Activated CD4-positive, alpha-beta T cell treated with anti-CD3 and anti-CD28 coated beads for 48 hours (primary cell): ENCODE measurements around the gene MYO1D.
A peak's percentile ranks its signal among the peaks of the same experiment; 100 is the strongest.
"Not testable (repeated sequence)": the region's sequence is repeated elsewhere in the genome, so short reads cannot be mapped to it uniquely, and the experiment has no call there.

Experiments used
- DNase-seq: peaks from one replicate; pipeline ENCODE4 v3.0.0-alpha.2; 2020

Gene MYO1D

DNA sequence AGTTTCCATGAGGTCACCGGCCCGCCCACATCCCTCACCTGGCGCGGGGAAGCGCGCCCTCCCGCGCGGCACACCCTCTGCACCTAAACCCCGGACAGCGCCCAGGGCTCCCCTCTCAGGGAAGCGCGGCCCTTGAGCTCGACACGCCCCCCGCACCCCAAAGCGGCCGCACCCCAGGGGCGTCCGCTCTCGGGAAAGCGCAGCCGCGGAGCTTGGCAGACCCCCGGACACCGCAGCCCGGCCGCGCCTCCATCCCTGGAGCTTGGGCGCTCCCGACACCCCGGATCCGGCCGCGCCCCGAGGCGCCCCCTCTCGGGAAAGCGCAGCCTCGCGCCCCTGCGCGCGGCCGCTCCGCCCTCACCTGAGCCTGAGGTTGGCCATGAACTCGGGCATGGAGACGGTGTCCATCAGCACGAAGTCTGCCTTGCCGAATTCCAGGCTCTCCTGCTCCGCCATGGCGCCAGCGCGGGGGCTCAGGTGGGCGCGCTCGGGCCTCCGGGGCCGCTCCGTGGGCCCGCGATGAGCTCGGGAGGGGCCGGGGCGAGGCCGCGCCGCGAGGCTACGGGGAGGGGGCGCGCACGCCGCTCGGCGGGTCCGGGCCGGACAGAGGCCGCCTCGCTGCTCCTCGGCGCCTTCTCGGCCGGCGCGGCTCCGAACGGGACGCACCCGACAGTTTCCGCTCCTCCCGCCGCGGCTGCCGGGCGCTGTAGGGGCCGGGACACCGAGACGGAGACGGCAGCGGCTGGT is at the start of gene MYO1D:
Gene MYO1D (minus strand): TSS at position 708 of the 747 bp plus-strand sequence. CDS start 252 bp downstream, at position 456.
- peak; percentile 85 for DNase-seq

DNA sequence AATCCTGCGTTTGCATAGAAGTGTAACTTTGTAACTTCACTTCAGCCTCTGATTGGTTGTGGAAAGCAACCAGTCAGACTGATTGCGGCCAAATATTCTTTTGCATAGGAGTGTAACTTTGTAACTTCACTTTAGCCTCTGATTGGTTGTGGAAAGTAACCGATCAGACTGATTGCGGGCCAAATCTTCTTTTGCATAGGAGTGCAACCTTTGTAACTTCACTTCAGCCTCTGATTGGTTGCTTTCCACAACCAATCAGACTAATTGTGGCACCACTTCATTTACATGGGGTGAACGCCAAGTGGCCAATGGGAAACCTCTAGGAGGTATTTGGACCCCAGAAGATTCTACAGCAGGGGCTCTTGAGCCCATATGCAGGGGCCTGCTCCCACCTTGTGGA is 49.3 kb upstream of the MYO1D start:
- DNase-seq, result no peak

DNA sequence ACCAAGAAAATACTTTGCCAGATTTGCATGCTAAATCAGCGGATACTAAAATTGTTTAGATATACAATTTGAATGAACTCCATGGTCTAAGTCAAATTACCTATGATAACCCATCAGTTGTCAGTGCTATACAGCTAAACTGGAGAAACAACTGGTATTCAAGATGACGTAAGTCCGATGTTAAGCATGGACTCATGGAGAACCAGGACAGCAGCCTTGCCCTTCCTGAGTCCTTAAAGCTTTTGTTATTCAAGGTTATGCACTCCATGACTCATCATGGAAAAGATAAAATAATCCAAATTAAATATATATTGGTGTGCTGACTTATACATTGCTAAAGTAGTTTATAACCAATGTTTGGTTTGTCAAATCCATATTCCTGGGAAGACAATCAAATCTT is 47.0 kb upstream of the MYO1D start:
- DNase-seq, result not testable (repeated sequence)

DNA sequence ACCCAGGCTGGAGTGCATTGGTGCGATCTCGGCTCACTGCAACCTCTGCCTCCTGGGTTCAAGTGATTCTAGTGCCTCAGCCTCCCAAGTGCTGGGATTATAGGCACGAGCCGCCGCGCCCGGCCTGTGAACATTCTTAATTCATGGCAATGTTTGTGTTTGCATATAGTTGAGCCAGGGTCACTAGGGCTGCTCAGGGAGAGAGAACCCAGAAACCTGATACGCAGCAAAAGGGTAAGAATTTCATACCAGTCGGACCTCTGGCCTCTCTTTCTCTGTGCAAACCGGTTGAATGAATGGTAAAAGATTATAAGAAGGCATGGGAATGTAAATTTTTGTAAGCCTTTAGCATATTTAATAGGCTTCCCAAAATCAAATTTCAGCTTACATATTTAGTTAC is 44.1 kb upstream of the MYO1D start:
- no peak for DNase-seq

DNA sequence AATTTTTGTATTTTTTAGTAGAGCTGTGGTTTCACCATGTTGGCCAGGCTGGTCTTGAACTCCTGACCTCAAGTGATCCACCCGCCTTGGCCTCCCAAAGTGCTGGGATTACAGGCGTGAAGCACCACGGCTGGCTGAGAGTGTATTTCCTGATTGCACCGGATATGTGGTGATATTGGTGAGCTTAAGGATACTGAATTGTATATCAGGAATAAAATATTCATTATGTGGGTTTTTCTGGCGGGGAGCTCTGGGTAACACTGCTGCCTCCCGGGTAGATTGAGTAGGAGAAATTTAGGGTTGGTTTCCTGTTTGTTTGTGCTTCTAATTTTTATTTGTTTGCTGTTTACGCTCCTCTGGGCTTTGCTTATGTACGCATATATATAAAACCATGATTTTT is 43.4 kb upstream of the MYO1D start:
- no peak for DNase-seq

DNA sequence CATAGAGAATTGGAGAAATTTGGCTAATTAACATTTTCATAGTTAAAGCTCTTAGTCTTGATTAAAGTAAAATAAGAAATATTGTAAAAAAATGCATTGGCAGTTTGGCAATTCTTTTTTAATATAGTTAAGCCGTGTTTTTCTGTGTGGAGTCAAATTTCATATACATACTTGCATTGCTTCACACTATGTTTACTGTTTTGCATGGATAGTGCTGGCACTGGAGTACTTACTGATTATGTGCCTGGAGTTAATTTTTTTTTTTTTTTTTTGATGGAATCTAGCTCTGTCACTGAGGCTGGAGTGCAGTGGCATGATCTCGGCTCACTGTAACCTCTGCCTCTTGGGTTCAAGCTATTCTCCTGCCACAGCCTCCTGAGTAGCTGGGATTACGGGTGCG is 43.0 kb upstream of the MYO1D start:
- not testable (repeated sequence) for DNase-seq

DNA sequence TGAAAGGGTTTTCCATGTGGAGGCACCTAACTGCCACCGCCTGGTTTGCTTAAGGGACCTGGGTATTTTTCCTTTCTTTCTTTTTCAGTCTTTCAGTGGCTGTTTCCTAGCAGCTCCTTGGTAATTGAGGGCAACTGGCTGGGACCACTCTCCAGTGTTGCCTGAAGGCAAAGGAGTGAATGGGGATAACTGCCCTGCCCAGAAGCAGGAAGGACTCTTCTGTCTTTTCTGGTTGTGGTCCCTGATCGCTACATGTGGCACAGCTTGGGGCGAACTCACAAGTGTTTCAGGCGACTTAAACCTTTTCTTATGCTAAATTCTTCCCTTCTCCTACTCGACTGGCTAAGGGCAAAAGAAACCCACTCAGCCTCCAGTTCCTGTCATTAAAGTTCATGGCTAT is 40.9 kb upstream of the MYO1D start:
- no peak for DNase-seq

DNA sequence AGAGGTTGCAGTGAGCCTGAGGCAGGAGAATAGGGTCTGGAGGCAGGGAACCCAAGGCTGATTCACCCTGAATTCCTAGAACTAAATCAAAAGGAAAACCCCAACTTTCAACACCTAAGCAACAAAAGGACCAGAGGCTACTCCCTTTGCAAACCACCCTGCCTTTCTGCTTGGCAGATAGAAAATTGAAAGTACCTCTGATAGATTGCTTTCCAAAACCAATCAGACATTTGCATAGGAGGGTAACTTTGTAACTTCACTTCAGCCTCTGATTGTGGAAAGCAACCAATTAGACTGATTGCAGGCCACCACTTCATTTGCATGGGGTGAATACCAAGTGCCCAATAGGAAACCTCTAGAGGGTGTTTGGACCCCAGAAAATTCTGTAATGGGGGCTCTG is 40.2 kb upstream of the MYO1D start:
- DNase-seq, result no peak

DNA sequence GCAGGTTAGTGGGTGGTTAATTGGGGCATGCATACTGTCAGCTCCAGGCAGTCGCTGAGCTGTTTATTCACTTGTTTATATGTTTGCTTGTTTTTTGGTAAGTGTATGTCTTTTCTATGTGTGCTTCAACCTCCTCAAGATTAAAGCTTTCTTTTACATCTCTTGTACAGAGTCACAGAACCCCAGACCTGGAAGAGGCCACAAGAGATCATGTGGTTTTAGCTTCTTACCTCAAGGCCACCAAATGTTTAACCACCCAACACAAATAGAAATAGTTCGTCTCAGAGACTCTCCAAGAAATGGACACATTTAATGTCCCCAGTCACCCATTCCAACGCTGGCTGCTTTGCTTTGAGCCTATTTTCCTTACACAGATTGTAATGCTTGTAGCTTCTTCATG is 39.2 kb upstream of the MYO1D start:
- no peak for DNase-seq

DNA sequence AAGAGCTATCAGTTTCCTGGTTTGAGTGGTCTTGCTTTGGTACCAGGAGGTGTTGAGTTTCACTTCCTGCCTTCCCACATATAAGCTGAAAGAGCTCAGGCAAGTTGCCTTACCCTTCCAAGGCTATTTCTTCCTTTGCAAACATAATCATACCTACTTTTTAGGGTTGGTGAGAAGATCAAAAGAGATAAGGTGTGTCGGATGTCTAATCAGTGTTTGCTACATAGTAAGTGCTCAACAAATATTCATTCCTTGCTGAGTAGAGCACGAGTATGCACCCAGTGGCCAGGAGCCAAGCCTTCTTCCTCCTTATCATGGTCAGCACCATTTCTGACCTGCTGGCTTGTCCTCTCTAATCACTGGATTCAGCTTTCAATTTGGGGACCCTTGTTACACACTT is 38.3 kb upstream of the MYO1D start:
- no peak for DNase-seq

DNA sequence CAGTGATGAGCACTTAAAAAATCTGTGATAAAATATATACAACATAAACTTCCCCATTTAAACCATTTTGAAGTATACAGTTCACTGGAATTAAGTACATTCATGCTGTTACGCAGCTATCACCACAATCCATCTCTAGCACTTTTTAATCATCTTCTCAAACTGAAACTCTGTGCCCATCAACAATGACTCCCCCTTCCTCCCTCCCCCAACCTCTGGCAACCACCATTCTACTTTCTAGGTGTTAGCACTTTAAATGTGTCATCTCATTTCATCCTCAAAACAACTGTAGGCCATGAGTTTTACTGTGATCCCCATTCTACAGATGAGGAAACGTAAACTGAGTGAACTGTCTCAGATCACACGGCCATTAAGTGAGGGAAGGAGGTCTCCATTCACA is 37.3 kb upstream of the MYO1D start:
- DNase-seq, result peak; percentile 49

DNA sequence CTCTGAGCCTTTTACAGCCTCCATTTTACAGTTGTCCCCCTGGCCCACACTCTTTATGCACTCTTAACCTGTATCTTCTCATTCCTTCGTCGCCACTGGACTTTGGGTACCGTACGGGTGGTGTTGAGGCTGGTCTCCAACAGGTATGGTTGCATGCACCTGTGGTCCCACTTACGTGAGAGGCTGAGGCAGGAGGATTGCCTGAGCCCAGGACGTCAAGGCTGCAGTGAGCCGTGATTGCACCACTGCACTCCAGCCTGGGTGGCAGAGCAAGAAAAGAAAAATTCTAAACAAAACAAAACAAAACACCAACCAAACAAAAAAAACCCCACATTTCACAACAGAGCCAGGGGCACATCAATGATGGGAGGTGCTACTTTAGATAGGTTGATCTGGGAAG is 36.7 kb upstream of the MYO1D start:
- no peak for DNase-seq

DNA sequence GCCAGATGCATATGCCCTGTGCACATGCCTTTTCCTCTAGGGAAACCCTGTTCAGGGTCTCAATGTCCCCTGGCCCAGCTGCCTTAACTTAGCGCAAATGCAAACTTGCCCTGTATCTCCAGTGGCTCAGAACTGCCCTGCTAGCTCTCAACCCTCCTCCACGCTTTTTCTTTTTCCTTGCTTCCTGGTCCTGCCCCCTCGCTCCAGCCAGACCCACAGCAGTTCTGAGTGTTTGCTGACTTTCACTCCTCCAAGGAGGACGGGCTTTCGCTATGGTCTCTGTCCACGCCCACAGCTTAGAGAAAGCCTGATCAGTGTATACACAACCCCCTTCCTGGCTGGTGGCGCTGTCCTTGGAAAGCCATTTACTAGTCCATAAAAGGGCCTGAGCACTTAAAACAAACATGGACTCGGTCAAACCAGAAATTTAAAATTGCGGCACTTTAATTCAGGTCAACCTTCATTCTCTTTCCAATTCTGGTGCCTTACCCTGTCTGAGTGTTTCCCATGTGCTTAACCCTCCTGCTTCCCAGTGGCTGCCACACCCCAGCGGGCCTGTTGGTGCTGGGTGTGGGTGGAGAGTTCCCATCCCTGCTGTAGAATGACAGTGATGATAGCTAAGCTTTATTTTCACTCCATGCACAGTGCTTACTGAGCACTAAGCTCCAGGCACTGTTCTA is 35.4 kb upstream of the MYO1D start:
- DNase-seq, result no peak

DNA sequence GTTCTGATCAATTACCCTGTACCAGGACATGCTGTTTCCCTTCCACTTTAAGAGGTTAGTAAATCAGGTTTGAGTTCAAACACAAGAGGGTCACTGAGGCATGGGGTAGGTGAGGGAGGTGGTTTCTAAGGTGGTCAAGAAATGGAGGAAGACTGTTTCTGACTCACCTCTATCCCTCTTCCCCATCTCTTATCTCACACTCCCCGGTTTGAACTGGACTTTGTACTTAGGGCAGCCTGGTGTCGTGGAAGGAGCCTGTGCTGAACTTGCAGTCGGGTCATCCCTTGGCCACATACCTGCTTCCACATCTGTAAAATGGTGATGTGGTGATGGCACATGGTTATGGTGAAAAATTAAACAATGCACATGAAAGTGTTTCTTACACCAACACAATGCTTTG is 33.8 kb upstream of the MYO1D start:
- DNase-seq, result no peak

DNA sequence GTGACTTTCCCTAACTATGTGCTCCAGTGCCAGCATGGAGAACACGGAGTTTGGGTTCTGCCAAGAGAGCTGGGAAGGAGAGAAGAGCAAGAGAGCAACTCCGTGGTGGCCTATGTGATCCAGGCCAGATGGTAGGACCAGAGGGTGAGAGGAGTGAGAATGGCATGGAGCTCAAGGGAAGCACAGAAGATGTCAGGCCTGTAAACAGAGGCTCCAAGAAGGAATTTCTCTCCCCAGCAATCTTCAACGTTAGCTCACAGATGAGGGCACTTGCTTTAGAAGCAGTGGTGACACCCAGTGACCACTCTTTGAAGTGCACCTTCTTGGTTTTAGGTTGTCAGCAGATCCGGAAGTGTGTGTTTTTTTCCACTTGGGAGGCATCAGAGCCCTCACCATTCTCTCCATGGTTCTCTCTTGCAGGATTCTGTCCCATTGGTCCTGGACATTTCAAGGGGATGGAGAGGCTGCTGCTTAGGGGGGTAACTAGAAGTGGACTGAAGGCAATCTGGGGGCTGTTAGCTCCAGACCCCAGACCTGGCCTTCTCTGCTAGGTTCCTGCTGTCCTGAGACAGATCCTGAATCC is 33.0 kb upstream of the MYO1D start:
- DNase-seq, result peak; percentile 73

DNA sequence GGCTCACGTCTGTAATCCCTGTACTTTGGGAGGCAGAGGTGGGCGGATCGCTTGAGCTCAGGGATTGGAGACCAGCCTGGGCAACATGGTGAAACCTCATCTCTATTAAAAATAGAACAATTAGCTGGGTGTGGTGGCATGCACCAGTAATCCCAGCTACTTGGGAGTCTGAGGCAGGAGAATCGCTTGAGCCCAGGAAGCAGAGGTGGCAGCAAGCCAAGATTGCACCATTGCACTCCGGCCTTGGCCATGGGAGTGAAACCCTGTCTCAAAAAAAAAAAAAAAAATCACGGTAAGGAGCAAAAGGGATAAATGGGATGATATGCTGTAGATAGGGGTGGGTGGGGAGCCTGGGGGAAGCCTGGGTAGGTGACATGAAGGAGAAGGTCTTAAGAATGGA is 30.7 kb upstream of the MYO1D start:
- no peak for DNase-seq

DNA sequence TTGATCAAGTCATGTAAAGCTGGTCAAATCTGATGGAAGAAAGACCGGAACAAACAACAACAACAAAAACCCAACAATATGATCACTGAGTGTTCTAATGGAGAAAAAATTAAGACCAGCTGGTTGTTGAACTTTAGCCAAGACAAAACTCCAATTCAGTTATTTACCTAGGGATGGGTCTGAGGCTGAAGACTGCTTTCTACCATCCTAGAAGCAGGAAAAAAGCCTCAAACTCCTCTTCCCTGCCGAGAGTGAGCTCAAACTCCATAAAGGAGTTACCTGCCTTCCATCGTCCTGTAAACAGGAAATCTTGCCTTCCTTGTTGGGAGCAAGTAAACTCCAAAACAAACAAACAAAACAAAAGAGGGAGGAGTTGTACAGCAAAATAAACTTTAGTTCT is 28.0 kb upstream of the MYO1D start:
- no peak for DNase-seq

DNA sequence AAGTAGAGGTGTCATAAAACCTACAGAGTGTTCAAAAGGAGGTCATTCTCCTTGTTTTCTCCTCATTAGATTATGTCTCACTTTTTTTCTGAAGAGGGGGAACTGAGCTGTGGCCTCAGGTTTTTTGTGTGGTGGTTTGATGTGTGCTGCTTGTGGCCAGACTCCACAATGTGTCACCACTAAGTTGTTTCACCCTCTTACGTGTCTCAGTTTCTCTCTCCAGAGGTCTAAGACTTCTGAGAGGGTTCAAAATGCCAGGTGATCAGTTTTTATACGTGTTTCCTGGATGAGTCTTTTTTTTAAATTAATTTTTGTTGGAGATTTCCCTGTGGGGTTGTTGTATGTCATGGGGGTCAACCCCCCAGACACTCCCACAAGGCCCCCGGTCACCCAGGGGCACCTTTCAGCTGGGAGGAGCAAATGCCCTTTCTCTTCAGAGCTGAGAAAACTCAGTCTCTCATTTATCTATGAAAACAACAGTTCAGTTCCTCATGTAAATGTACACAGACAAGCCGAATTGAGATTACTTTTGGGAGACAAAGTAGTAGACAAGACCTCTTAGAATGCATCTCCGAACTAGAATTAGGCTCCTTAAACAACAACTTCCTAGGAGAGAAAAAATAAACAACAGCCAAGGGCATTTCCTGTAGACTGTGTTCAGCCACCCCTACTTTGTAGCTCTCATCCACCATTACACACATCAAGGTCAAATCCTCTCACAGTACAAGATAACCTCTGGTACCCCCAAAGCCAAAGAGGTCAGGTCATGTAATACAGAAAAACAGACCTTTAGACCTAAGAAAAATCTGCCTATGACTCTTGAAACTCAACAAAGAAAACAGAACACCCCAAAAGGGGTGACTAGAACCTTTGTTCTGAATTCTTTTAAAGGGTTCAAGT is 27.1 kb upstream of the MYO1D start:
- peak; percentile 29 for DNase-seq

DNA sequence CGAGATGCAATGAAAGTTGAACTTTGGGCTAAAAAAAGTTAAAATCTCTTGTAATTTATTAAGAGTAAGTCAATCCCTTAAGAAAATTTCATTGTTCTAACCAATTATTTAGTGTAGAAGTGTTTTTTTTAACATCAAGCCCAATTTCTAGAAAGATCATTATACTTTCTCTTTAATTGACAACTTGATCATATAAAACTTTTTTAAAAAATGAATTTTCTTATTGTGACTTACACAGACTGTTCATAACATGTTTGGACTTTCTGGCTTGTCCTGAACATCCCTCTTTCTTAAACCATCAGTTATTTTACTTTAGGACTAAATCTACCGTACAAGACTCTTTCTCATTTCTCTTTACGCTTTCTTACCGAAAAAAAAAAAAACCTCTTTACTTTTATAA is 24.8 kb upstream of the MYO1D start:
- DNase-seq, result no peak

DNA sequence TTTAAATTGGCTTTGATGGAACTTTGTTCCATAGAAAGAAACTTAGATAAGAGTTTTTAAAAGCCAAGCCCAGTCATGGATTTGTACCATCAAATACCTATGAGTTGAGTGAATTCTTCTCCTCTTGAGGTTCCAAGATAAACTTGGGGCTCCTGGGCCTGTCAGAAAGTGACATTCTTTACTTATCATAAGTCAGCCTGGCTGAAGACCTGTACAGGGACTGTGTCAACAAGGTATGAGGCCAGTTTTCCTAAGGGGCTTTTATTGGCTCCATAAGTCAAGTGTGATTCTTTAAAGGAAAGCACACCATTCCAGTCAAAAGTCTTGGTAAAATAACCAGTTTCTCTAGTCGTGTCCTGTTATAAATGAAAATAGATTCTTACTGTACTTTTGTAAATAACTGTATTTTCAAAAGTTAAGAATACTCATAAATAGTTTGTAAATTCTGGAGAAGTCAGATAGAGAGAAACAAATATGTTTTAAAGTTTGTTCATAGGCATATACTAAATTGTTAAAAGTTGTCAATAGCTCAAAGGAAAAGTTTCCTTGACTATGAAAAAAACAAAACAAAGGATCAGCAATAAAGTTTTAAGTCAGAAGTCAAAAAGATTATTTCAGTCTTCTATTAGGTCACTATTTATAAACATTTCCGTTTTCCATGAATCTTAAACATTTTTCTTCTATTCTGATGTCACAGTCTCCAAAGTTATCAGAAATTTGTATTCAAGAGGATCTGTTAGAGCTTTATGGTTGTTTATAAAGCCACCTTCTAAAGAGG is 22.5 kb upstream of the MYO1D start:
- no peak for DNase-seq

DNA sequence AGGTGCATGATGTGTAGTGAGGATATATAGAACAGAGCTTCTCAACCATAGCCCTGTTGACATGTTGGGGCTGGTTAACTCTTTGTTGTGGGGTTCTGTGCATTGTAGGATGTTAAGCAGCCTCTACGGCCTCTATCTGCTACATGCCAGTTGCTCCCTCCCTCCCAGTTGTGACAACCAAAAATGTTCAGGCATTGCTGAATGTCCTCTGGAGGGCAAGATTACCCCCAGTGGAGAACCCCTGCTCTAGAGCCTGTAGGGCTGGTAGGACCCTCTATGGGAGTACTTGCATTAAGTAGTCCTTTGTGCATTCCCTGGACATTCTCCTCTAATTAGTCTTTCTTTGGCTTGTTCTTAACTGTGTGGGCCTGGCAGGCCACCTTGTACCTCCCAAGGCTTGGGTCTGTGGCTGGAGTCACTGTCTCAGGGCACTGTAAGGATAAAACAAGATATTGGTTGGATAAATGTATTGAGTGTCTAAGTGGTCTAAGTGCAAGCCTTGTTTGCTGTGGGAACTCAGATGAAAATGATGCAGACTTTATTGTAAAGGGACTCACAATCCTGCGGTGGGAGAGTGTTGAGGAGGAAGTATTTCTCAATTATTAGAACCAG is 19.8 kb upstream of the MYO1D start:
- DNase-seq, result no peak

DNA sequence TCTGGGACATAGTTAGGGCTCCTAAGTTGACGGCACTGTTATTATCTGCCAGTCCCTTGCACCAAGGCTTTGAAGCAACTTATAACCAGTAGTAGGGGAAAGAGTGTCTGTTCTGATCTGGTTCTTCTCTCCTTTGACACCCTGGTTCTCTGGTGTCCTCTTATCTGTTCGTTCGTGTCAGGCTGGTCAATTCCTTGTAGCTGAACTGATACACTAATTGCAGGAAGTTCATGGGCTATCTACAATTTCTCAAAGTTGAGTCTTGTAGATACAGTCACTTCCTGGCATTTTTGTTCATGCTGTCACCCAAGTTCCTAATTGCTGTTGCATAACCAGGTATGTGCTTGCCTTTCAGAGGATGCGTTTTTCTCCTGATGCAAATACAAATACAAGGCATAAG is 17.3 kb upstream of the MYO1D start:
- no peak for DNase-seq
